ENCODE results near the gene LRRC45.

DNA sequence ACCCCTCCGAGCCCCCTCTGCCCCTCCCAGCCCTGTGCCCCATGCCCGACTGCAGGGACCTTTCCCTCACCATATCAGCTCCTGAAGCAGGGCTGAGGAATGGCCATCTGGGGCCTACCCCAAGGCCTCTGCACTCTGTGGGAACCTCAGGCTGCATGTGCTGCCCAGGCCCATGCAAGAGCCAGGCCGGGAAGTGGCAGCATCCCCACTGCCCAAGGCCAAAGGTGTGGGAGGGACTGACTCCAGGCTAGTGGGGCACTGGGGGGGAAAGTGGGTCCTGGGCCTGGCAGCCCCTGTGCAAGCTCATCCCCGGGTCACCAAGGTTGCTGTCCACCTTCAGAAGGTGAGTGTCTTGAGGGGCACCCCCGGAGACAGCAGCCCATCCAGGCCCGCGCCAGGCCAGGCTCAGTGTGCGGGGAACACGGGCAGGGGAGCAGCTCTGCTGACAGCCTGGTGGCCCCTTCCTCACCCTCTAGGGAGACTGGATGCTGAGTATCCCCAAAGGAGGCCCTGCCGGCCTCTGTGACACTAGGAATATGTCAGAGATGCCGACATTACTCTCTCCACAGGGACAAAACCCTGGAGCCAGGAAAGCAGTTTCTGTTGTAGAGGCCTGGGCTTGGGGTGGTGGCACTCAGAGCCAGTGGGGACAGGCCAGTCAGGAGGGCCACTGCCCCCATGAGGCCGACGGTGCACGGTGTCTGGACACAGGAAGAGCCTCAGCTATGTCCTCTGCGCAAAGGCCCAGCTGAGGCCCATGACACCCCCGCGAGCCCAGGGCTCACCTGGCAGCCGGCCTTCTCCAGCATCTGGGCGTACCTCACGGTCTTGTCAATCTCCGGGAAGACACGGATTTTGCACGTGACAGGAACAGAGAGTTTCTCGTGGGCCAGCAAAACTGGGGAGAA lies 39.2 kb downstream of the LRRC45 start:
- TF ChIP-seq POLR2A (IDR thresholded peaks at IDR 0.05; ENCODE audit: low read depth, low read length) (no peak), POLR2AphosphoS5 (IDR thresholded peaks at IDR 0.05; ENCODE audit: low read depth, low read length) (no peak), PAX5 (IDR thresholded peaks at IDR 0.05; ENCODE audit: insufficient read depth, low read length, severe bottlenecking) (no peak)
